Esophagus muscularis mucosa (tissue), 3 donors: ENCODE data around the gene APOLD1.

Experiments
- CTCF ChIP-seq, 3 experiments: fragments of 200-600 bp in 2 of 3; fragments of 450-650 bp in 1 of 3; sonication (generic) in 2 of 3; IDR thresholded peaks; one replicate each; pipeline ENCODE4 v1.5.1; 2017 to 2019; ENCODE audit warnings: antibody characterized with exemption in 3 of 3, mild to moderate bottlenecking in 2 of 3, moderate library complexity in 1 of 3
- POLR2A ChIP-seq: fragments of 450-650 bp; IDR thresholded peaks from one replicate; pipeline ENCODE4 v1.6.1; 2017; ENCODE audit warnings: antibody characterized with exemption, moderate library complexity, mild to moderate bottlenecking, low read depth

GRCh38 chr12:12776261-12776660 lies 9.2 kb upstream of the APOLD1 start:
- TF ChIP-seq POLR2A (no peak), CTCF (IDR thresholded peaks at IDR 0.05) (no peak)
